Measurements from ENCODE around the gene FOXA2. TPM values are rescaled to one million over a fixed set of nuclear protein-coding genes. Genes with fewer than 3 reads are reported as not detected.

FOXA2 gene
- total and polyA plus RNA-seq, 12 donors, result not detected

DNA sequence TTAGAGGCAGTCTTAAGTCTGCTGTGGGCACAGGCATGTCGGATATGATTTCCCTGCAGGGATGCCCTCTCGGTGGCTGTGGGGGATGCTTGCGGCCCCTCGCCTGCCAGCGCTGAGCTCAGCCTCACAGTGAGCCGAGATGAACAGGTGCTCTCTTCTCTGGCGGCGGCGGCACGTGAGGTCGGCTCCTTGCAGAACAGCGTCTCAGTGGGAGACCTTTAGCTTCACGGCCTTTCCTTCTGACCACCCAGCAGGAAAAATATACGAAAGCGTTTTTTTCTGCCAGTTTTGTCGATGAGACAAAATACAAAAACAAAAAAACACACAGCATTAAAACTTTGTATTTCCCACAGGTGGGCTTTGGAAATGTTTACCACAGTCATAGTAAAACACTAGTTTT is 23.6 kb downstream of the FOXA2 start:
- Histone ChIP-seq H3K36me3 (replicated peaks in 1 of 2) (no peaks in the 10 kb centered on the region), H3K4me1 (replicated peaks in 1 of 2) (no peaks in the 10 kb centered on the region), H3K4me3 (no peak overlapping the region), H3K9me3 (replicated peaks in 1 of 3) (no peaks in the 10 kb centered on the region), H3K27ac (no peak overlapping the region), H3K27me3 (peaks cover 54% of the 10 kb centered on the region)
- intact Hi-C loops (cut with DNase I), result no loop called here
- no peak for TF ChIP-seq POLR2A (IDR thresholded peaks at IDR 0.05)
- TF ChIP-seq, protein P1, sequence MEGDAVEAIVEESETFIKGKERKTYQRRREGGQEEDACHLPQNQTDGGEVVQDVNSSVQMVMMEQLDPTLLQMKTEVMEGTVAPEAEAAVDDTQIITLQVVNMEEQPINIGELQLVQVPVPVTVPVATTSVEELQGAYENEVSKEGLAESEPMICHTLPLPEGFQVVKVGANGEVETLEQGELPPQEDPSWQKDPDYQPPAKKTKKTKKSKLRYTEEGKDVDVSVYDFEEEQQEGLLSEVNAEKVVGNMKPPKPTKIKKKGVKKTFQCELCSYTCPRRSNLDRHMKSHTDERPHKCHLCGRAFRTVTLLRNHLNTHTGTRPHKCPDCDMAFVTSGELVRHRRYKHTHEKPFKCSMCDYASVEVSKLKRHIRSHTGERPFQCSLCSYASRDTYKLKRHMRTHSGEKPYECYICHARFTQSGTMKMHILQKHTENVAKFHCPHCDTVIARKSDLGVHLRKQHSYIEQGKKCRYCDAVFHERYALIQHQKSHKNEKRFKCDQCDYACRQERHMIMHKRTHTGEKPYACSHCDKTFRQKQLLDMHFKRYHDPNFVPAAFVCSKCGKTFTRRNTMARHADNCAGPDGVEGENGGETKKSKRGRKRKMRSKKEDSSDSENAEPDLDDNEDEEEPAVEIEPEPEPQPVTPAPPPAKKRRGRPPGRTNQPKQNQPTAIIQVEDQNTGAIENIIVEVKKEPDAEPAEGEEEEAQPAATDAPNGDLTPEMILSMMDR (IDR thresholded peaks at IDR 0.05), result no peak
- no peak for DNase-seq
- 2 to 9% (median 5%) methylated on average over 6 to 16 of the region's 16 CpGs for WGBS, 4 donors

DNA sequence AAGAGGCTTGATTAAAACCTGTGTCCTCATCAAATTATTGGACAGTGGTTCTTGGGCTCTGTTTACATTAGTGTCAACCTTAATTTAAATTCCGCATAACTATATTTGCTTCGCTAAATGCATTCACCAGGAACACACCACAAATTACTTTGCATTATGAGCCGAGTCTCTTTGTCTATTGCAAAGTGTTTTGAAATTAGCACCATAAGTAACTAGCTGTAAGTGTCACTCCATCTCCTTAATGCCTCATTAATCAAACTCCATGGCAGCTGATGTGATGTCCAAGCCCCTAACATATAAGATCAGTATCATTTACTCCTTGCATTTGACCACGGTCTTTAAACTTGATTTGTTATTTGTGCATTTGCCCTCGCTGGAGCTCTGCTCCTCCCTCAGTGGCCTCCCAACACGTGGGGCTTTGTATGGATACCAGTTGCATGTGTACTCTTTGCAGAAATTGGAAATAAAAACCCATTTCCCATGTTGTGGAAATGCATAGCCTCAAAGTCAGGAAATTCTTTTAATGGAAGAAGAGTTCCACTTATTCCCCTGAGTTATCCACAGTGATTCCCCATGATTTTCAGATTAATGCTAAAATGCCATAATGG is 24.6 kb downstream of the FOXA2 start:
- Histone ChIP-seq H3K4me3 (no peak overlapping the region), H3K9me3 (replicated peaks in 1 of 3) (no peaks in the 10 kb centered on the region), H3K27me3 (peaks cover 54% of the 10 kb centered on the region), H3K27ac (no peak overlapping the region), H3K36me3 (replicated peaks in 1 of 2) (no peaks in the 10 kb centered on the region), H3K4me1 (replicated peaks in 1 of 2) (no peaks in the 10 kb centered on the region)
- WGBS, 4 donors, result 11 to 20% (median 17%) methylated on average over 6 of the region's 6 CpGs
- DNase-seq, result no peak
- no peak for TF ChIP-seq POLR2A (IDR thresholded peaks at IDR 0.05)
- TF ChIP-seq, protein P1 (IDR thresholded peaks at IDR 0.05), result no peak
- intact Hi-C loops (cut with DNase I), result no loop called here

DNA sequence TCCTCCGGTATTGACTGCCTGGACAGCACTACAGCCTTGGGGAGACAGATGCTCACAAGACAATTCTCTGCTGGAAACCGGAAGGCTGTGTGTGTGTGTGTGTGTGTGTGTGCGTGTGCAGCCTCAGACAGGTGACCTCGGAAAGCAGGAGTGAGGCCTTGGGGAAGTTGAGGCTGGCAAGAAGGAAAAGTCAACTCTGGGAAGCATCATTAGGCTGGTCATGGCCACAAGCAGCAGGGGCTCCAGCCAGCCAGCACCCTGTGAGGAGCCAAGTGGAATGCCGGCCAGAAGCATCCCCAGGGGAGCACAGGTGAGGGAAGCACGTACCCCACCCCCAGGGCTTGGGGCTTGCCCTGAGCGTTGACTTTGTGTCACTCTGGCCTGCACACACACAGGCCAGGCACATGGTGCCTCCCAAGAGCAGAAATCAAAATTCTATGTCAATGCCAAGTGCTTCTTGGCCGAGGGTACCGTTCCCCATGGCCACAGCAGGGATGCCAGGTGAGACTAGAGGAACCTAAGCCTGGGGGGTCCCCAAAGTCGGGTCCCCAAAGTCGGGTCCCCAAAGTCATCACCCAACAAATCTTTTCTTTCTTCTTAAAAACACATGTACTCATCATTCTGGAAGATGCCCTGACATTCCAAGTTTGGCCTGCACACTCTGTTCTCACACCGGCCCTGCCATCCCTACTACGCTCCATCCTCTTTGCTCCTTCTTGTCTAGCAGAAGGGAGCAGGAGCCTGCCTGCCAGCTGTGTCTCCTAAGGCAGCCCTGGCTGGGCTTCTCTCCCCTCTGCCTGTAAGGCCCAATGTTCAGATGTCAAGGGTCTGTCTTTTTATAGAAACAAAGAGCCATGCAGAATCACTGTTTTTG is 26.7 kb downstream of the FOXA2 start:
- intact Hi-C loops (cut with DNase I), result no loop called here
- Histone ChIP-seq H3K27ac (no peak overlapping the region), H3K4me3 (no peak overlapping the region), H3K36me3 (replicated peaks in 1 of 2) (no peaks in the 10 kb centered on the region), H3K9me3 (replicated peaks in 1 of 3) (no peaks in the 10 kb centered on the region), H3K27me3 (peaks cover 48% of the 10 kb centered on the region), H3K4me1 (replicated peaks in 1 of 2) (no peaks in the 10 kb centered on the region)
- 55 to 68% (median 60%) methylated on average over 11 to 13 of the region's 13 CpGs for WGBS, 4 donors
- TF ChIP-seq, protein P1 (IDR thresholded peaks at IDR 0.05), result no peak
- TF ChIP-seq POLR2A (IDR thresholded peaks at IDR 0.05), result no peak
- no peak for DNase-seq

DNA sequence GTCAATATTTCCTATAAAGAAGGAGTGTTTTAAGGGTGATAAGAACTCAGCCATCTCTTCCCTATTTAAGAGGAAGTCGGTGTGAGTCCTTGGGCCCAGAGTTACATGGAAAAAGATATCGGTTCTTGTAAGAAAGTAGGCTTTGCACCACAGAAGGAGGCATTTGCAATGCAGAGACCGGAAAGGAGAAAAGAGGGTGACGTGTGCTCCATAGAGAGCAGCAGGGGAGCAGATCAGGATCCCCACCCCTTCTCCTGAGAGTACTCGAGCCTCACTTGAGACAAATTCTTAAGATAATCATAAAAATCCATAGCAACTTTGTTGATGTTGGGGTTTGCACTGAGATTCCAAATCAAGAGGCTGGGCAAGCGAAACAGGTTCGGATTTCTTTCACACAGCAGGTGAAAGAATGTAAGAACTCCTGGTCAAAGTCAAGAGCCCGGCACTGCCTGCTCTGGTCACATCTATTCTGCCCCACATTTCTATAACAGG is 27.8 kb downstream of the FOXA2 start:
- no peak overlapping the region for H3K4me3 ChIP-seq
- no peak overlapping the region for H3K27ac ChIP-seq
- peaks cover 39% of the 10 kb centered on the region for H3K27me3 ChIP-seq
- WGBS, 4 donors, result 38 to 50% (median 45%) methylated on average over 8 of the region's 8 CpGs
- no peaks in the 10 kb centered on the region for H3K9me3 ChIP-seq (replicated peaks in 1 of 3)
- H3K4me1 ChIP-seq (replicated peaks in 1 of 2), result no peaks in the 10 kb centered on the region
- H3K36me3 ChIP-seq (replicated peaks in 1 of 2), result no peaks in the 10 kb centered on the region
- DNase-seq, result no peak
- intact Hi-C loops (cut with DNase I), result no loop called here
- TF ChIP-seq, protein P1 (IDR thresholded peaks at IDR 0.05), result no peak
- no peak for TF ChIP-seq POLR2A (IDR thresholded peaks at IDR 0.05)
